Measurements from ENCODE around the gene ZNF684. TPM values are rescaled to one million over a fixed set of nuclear protein-coding genes. Genes with fewer than 3 reads are reported as not detected.
A peak's percentile ranks its signal among the peaks of the same experiment; 100 is the strongest.

The ZNF684 gene
- total and polyA plus RNA-seq, 9 of the 15 experiments (the other 6 are each of a cell fraction or from before 2014, with no cell fraction given), result 4.8 to 8.8 (median 5.5) TPM

DNA sequence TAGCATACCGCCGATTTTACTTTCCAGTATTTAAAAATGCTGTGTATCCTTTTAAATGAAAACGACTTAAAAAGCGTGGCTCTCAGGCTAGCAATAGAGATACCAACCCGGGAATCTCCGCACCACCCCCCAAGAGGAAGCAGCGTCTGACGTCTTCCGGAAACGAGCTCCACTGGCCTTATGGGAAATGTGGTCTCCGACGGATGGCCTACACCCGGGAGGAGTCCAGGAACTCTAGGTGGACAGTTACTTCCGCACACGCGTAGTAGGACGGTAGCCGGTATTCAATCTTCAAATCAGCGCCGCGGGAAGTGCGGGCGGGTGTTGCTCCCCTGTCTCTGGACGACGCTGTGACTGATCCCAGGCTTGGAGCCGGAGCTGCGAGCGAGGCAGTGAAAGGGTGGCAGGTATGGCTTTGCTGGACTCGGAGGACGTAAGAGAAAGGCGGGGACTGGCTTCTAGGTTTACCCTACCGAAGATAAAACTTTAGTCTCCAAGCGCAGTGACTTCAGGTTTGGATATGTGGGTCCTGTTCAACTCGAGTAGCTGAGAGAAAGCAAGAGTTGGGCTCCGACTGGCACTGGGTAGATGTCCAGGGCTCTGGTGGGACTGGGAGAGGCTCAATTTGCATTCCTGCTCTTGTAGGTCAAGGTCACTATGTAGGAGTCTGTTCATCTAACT lies at the start of gene ZNF684 (continued):
- TF ChIP-seq, protein P1, sequence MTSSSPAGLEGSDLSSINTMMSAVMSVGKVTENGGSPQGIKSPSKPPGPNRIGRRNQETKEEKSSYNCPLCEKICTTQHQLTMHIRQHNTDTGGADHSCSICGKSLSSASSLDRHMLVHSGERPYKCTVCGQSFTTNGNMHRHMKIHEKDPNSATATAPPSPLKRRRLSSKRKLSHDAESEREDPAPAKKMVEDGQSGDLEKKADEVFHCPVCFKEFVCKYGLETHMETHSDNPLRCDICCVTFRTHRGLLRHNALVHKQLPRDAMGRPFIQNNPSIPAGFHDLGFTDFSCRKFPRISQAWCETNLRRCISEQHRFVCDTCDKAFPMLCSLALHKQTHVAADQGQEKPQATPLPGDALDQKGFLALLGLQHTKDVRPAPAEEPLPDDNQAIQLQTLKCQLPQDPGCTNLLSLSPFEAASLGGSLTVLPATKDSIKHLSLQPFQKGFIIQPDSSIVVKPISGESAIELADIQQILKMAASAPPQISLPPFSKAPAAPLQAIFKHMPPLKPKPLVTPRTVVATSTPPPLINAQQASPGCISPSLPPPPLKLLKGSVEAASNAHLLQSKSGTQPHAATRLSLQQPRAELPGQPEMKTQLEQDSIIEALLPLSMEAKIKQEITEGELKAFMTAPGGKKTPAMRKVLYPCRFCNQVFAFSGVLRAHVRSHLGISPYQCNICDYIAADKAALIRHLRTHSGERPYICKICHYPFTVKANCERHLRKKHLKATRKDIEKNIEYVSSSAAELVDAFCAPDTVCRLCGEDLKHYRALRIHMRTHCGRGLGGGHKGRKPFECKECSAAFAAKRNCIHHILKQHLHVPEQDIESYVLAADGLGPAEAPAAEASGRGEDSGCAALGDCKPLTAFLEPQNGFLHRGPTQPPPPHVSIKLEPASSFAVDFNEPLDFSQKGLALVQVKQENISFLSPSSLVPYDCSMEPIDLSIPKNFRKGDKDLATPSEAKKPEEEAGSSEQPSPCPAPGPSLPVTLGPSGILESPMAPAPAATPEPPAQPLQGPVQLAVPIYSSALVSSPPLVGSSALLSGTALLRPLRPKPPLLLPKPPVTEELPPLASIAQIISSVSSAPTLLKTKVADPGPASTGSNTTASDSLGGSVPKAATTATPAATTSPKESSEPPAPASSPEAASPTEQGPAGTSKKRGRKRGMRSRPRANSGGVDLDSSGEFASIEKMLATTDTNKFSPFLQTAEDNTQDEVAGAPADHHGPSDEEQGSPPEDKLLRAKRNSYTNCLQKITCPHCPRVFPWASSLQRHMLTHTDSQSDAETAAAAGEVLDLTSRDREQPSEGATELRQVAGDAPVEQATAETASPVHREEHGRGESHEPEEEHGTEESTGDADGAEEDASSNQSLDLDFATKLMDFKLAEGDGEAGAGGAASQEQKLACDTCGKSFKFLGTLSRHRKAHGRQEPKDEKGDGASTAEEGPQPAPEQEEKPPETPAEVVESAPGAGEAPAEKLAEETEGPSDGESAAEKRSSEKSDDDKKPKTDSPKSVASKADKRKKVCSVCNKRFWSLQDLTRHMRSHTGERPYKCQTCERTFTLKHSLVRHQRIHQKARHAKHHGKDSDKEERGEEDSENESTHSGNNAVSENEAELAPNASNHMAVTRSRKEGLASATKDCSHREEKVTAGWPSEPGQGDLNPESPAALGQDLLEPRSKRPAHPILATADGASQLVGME (CRISPR knock-in tag; IDR thresholded peaks at IDR 0.05), result peak; percentile 71; the same call in 1 of the 2 replicates
- TF ChIP-seq, protein P2, sequence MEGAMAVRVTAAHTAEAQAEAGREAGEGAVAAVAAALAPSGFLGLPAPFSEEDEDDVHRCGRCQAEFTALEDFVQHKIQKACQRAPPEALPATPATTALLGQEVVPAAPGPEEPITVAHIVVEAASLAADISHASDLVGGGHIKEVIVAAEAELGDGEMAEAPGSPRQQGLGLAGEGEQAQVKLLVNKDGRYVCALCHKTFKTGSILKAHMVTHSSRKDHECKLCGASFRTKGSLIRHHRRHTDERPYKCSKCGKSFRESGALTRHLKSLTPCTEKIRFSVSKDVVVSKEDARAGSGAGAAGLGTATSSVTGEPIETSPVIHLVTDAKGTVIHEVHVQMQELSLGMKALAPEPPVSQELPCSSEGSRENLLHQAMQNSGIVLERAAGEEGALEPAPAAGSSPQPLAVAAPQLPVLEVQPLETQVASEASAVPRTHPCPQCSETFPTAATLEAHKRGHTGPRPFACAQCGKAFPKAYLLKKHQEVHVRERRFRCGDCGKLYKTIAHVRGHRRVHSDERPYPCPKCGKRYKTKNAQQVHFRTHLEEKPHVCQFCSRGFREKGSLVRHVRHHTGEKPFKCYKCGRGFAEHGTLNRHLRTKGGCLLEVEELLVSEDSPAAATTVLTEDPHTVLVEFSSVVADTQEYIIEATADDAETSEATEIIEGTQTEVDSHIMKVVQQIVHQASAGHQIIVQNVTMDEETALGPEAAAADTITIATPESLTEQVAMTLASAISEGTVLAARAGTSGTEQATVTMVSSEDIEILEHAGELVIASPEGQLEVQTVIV (CRISPR knock-in tag; IDR thresholded peaks at IDR 0.05; ENCODE audit: borderline replicate concordance), result no peak
- no peak for TF ChIP-seq RHOXF2B (CRISPR knock-in tag; conservative IDR thresholded peaks at IDR 0.05)
- TF ChIP-seq FOXK1 (CRISPR knock-in tag; IDR thresholded peaks at IDR 0.05; ENCODE audit: borderline replicate concordance), result no peak
- TF ChIP-seq, protein P3, sequence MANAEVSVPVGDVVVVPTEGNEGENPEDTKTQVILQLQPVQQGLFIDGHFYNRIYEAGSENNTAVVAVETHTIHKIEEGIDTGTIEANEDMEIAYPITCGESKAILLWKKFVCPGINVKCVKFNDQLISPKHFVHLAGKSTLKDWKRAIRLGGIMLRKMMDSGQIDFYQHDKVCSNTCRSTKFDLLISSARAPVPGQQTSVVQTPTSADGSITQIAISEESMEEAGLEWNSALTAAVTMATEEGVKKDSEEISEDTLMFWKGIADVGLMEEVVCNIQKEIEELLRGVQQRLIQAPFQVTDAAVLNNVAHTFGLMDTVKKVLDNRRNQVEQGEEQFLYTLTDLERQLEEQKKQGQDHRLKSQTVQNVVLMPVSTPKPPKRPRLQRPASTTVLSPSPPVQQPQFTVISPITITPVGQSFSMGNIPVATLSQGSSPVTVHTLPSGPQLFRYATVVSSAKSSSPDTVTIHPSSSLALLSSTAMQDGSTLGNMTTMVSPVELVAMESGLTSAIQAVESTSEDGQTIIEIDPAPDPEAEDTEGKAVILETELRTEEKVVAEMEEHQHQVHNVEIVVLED (CRISPR knock-in tag; IDR thresholded peaks at IDR 0.05), result peak; percentile 58; the same call in 1 of the 2 replicates
- TF ChIP-seq MCM7 (IDR thresholded peaks at IDR 0.05), result no peak
- TF ChIP-seq NFIX (CRISPR knock-in tag; IDR thresholded peaks at IDR 0.05; ENCODE audit: low read depth), result no peak
- TF ChIP-seq, protein P4, sequence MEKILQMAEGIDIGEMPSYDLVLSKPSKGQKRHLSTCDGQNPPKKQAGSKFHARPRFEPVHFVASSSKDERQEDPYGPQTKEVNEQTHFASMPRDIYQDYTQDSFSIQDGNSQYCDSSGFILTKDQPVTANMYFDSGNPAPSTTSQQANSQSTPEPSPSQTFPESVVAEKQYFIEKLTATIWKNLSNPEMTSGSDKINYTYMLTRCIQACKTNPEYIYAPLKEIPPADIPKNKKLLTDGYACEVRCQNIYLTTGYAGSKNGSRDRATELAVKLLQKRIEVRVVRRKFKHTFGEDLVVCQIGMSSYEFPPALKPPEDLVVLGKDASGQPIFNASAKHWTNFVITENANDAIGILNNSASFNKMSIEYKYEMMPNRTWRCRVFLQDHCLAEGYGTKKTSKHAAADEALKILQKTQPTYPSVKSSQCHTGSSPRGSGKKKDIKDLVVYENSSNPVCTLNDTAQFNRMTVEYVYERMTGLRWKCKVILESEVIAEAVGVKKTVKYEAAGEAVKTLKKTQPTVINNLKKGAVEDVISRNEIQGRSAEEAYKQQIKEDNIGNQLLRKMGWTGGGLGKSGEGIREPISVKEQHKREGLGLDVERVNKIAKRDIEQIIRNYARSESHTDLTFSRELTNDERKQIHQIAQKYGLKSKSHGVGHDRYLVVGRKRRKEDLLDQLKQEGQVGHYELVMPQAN (IDR thresholded peaks at IDR 0.05; ENCODE audit: borderline replicate concordance), result peak; percentile 37; the same call in 1 of the 2 replicates
- TF ChIP-seq, protein P5, sequence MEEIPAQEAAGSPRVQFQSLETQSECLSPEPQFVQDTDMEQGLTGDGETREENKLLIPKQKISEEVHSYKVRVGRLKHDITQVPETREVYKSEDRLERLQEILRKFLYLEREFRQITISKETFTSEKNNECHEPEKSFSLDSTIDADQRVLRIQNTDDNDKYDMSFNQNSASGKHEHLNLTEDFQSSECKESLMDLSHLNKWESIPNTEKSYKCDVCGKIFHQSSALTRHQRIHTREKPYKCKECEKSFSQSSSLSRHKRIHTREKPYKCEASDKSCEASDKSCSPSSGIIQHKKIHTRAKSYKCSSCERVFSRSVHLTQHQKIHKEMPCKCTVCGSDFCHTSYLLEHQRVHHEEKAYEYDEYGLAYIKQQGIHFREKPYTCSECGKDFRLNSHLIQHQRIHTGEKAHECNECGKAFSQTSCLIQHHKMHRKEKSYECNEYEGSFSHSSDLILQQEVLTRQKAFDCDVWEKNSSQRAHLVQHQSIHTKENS (CRISPR knock-in tag; IDR thresholded peaks at IDR 0.05), result no peak
- TF ChIP-seq HDAC8 (tag; IDR thresholded peaks at IDR 0.05), result no peak
- no peak for TF ChIP-seq MAFG (tag; conservative IDR thresholded peaks at IDR 0.05)
- TF ChIP-seq ZBTB8A (IDR thresholded peaks at IDR 0.05; ENCODE audit: partially characterized antibody), result no peak
- 0 out of 2 replicates have a peak, but pooled peaks have one; percentile 13 for TF ChIP-seq SMAD3 (CRISPR knock-in tag; conservative IDR thresholded peaks at IDR 0.05)
- no peak for TF ChIP-seq ZNF23 (CRISPR knock-in tag; IDR thresholded peaks at IDR 0.05)

Data from K562 (cell line).